ENCODE data around the gene DCAF6.

The DCAF6 gene

DNA sequence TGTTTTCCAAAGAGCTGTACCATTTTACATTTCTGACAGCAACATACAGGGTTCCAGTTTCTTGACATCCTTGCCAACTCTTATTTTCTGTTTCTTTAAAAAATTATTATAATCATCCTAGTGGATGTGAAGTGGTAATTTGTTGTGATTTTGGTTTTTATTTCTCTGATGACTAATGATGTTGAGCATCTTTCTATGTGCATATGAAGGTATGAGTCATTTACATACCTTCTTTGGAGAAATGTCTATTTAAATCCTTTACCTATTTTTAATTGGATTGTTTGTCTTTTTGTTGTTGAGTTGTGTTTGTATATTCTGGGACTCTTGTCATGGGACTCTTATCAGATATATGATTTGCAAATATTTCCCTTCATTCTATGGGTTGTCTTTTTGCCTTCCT, 21.2 kb downstream of the DCAF6 start:
- TF ChIP-seq, protein P1, sequence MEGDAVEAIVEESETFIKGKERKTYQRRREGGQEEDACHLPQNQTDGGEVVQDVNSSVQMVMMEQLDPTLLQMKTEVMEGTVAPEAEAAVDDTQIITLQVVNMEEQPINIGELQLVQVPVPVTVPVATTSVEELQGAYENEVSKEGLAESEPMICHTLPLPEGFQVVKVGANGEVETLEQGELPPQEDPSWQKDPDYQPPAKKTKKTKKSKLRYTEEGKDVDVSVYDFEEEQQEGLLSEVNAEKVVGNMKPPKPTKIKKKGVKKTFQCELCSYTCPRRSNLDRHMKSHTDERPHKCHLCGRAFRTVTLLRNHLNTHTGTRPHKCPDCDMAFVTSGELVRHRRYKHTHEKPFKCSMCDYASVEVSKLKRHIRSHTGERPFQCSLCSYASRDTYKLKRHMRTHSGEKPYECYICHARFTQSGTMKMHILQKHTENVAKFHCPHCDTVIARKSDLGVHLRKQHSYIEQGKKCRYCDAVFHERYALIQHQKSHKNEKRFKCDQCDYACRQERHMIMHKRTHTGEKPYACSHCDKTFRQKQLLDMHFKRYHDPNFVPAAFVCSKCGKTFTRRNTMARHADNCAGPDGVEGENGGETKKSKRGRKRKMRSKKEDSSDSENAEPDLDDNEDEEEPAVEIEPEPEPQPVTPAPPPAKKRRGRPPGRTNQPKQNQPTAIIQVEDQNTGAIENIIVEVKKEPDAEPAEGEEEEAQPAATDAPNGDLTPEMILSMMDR (IDR thresholded peaks at IDR 0.05; ENCODE audit: extremely low read depth, insufficient read depth, missing control alignments): no peak
- in situ Hi-C loops (cut with MboI; ENCODE audit: low pct_unique_long_range_greater_than_20kb, low sequenced_read_pairs, unreplicated experiment): no loop called here
- DNase-seq (ENCODE audit: low spot score): no peak

DNA sequence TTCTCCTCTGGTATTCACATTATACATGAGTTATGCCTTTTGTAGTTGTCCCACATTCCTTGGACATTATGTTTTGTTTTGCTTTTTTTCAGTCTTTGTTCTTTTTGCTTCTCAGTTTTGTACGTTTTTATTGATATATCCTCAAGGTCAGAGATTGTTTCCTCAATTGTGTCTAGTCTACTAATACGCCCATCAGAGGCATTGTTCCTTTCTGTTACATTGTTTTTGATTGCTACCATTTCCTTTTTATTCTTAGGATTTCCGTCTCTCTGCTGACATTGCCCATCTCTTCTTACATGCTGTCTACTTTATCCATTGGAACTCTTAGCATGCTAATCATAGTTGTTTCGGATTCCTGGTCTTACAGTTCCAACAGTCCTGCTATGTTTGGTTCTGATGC, 28.2 kb downstream of the DCAF6 start:
- no peak for DNase-seq (ENCODE audit: low spot score)
- in situ Hi-C loops (cut with MboI; ENCODE audit: low pct_unique_long_range_greater_than_20kb, low sequenced_read_pairs, unreplicated experiment): no loop called here
- TF ChIP-seq, protein P1 (IDR thresholded peaks at IDR 0.05; ENCODE audit: extremely low read depth, insufficient read depth, missing control alignments): no peak

GRCh38 chr1:167966050-167966449, 29.6 kb downstream of the DCAF6 start:
- TF ChIP-seq, protein P1 (IDR thresholded peaks at IDR 0.05; ENCODE audit: extremely low read depth, insufficient read depth, missing control alignments): no peak
- in situ Hi-C loops (cut with MboI; ENCODE audit: low pct_unique_long_range_greater_than_20kb, low sequenced_read_pairs, unreplicated experiment): no loop called here

GRCh38 chr1:167968569-167968968, 32.1 kb downstream of the DCAF6 start:
- DNase-seq (ENCODE audit: low spot score): no peak
- TF ChIP-seq, protein P1 (IDR thresholded peaks at IDR 0.05; ENCODE audit: extremely low read depth, insufficient read depth, missing control alignments): no peak
- in situ Hi-C loops (cut with MboI; ENCODE audit: low pct_unique_long_range_greater_than_20kb, low sequenced_read_pairs, unreplicated experiment): no loop called here

More at GRCh38 chr1:167966050-167966449, 29.6 kb downstream of the DCAF6 start:
- DNase-seq (ENCODE audit: low spot score): no peak

GRCh38 chr1:167973832-167974231, 37.3 kb downstream of the DCAF6 start:
- TF ChIP-seq, protein P1 (IDR thresholded peaks at IDR 0.05; ENCODE audit: extremely low read depth, insufficient read depth, missing control alignments): no peak
- DNase-seq (ENCODE audit: low spot score): no peak
- in situ Hi-C loops (cut with MboI; ENCODE audit: low pct_unique_long_range_greater_than_20kb, low sequenced_read_pairs, unreplicated experiment): no loop called here

GRCh38 chr1:167974698-167975097, 38.2 kb downstream of the DCAF6 start:
- no peak for DNase-seq (ENCODE audit: low spot score)
- in situ Hi-C loops (cut with MboI; ENCODE audit: low pct_unique_long_range_greater_than_20kb, low sequenced_read_pairs, unreplicated experiment): no loop called here

More at GRCh38 chr1:167974698-167975097, 38.2 kb downstream of the DCAF6 start:
- TF ChIP-seq, protein P1 (IDR thresholded peaks at IDR 0.05; ENCODE audit: extremely low read depth, insufficient read depth, missing control alignments): no peak
